IPS-20b (cell line): ENCODE data around the gene FNDC3B.

Experiments
- H3K27ac ChIP-seq: one replicate; pipeline ENCODE4 v1.5.1; 2013; ENCODE audit warnings: low read length
- H3K27me3 ChIP-seq: 2 replicates; pipeline ENCODE4 v1.6.1; 2013; ENCODE audit warnings: mild to moderate bottlenecking, low read length, inconsistent platforms; ENCODE audit not compliant: insufficient read depth
- H3K36me3 ChIP-seq: 2 replicates; pipeline ENCODE4 v1.6.1; 2013; ENCODE audit warnings: low read depth, mild to moderate bottlenecking, inconsistent platforms, low read length, moderate library complexity; ENCODE audit not compliant: insufficient read depth
- H3K4me1 ChIP-seq: 2 replicates; pipeline ENCODE4 v1.6.1; 2013; ENCODE audit warnings: mild to moderate bottlenecking, control low read depth, inconsistent platforms, low read length, moderate library complexity; ENCODE audit not compliant: insufficient read depth
- H3K4me3 ChIP-seq: 2 replicates; pipeline ENCODE4 v1.5.1; 2013; ENCODE audit warnings: mild to moderate bottlenecking, low read length, inconsistent platforms
- H3K9ac ChIP-seq: 2 replicates; pipeline ENCODE4 v1.6.1; 2013; ENCODE audit warnings: low read depth, mild to moderate bottlenecking, inconsistent platforms, low read length, moderate library complexity
- H3K9me3 ChIP-seq: 2 replicates; pipeline ENCODE4 v1.6.1; 2013; ENCODE audit warnings: mild to moderate bottlenecking, low read depth, low read length, inconsistent platforms; ENCODE audit not compliant: insufficient read depth

The FNDC3B gene

GRCh38 chr3:172112734-172113120 is 73.3 kb downstream of the FNDC3B start:
- Histone ChIP-seq H3K27ac (peak overlapping the region; percentile 39), H3K4me3 (no peak overlapping the region), H3K27me3 (no peaks in the 10 kb centered on the region), H3K9me3 (no peaks in the 10 kb centered on the region), H3K36me3 (peaks cover 34% of the 10 kb centered on the region), H3K4me1 (peaks cover 8% of the 10 kb centered on the region), H3K9ac (no peak overlapping the region)

GRCh38 chr3:172113710-172114109 is 74.3 kb downstream of the FNDC3B start:
- Histone ChIP-seq H3K9me3 (no peaks in the 10 kb centered on the region), H3K27me3 (no peaks in the 10 kb centered on the region), H3K4me3 (no peak overlapping the region), H3K36me3 (peaks cover 42% of the 10 kb centered on the region), H3K4me1 (peaks cover 8% of the 10 kb centered on the region), H3K9ac (no peak overlapping the region), H3K27ac (no peak overlapping the region)

- H3K9me3 ChIP-seq, result no peaks in the 10 kb centered on the region
- peaks cover 42% of the 10 kb centered on the region for H3K36me3 ChIP-seq
- peaks cover 8% of the 10 kb centered on the region for H3K4me1 ChIP-seq
- no peaks in the 10 kb centered on the region for H3K27me3 ChIP-seq
- no peak overlapping the region for H3K27ac ChIP-seq
- no peak overlapping the region for H3K9ac ChIP-seq
- H3K4me3 ChIP-seq, result no peak overlapping the region
These were observed 75.7 kb downstream of the FNDC3B start for GRCh38 chr3:172115059-172115458.

GRCh38 chr3:172115787-172116186 is 76.4 kb downstream of the FNDC3B start:
- Histone ChIP-seq H3K36me3 (peaks cover 42% of the 10 kb centered on the region), H3K4me3 (no peak overlapping the region)

GRCh38 chr3:172118019-172118418 is 78.6 kb downstream of the FNDC3B start:
- H3K36me3 ChIP-seq, result peaks cover 45% of the 10 kb centered on the region
- no peaks in the 10 kb centered on the region; the same call in 1 of the 2 replicates for H3K4me1 ChIP-seq
- no peaks in the 10 kb centered on the region for H3K27me3 ChIP-seq
- H3K9me3 ChIP-seq, result no peaks in the 10 kb centered on the region
- no peak overlapping the region for H3K4me3 ChIP-seq
- no peak overlapping the region for H3K9ac ChIP-seq
- no peak overlapping the region for H3K27ac ChIP-seq

More at GRCh38 chr3:172115787-172116186, 76.4 kb downstream of the FNDC3B start:
- Histone ChIP-seq H3K27ac (no peak overlapping the region), H3K4me1 (peaks cover 8% of the 10 kb centered on the region), H3K9me3 (no peaks in the 10 kb centered on the region), H3K27me3 (no peaks in the 10 kb centered on the region), H3K9ac (no peak overlapping the region)

DNA sequence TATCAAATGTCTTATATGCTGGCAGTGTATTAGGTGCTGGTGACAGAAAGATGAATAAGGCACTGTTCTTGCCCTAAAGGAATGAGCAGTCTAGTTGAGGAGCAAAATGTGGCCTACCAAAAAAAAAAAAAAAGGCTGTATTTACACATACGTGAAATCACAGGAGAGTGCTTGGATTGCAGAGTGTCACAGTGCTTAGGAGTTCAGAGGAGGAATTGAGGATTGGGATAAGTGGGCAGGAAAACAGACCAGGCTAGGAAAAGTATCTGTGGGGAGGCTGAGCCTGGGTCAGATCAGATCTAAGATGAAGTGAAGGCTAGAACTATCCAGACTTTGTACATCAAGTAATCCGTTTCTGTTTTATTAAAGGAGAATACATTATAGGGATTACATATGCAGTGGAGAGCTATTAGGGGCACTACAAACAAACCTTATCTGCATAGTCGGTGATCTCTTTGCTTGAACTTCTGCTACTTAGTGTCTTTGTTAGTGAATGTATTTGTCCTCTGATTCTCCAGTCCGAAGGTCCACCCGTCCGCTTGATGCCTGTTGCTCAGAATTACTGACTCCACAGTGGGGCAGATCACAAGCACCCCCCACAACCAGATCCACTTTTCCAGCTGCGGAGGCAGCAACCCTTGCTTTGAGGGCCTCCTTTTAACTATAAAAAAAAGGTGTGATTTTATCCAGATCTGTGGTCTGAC is 80.0 kb downstream of the FNDC3B start:
- no peak overlapping the region for H3K4me3 ChIP-seq
- peaks cover 34% of the 10 kb centered on the region for H3K36me3 ChIP-seq
- H3K9ac ChIP-seq, result no peak overlapping the region
- no peaks in the 10 kb centered on the region; the same call in 1 of the 2 replicates for H3K4me1 ChIP-seq
- H3K27me3 ChIP-seq, result no peaks in the 10 kb centered on the region
- H3K27ac ChIP-seq, result no peak overlapping the region
- H3K9me3 ChIP-seq, result no peaks in the 10 kb centered on the region

DNA sequence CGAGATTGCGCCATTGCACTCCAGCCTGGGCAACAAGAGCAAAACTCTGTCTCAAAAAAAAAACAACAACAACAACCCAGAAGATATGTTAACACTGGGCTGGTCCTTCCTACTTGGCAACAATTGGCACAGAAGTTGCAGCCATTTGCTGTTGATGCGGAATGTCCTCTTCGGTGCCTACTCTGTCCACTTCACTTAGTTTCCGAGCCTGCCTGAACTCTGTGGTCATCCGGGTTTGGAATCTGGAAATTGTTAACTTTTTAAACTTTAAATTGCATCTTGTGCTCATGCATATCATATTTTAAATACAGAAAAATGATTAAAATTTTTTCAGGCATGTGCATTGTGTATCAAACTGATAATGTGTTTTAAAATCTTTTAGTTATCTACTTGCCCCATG is 81.5 kb downstream of the FNDC3B start:
- H3K9ac ChIP-seq, result no peak overlapping the region
- no peak overlapping the region for H3K27ac ChIP-seq
- H3K4me3 ChIP-seq, result no peak overlapping the region
- no peaks in the 10 kb centered on the region for H3K27me3 ChIP-seq
- no peaks in the 10 kb centered on the region for H3K9me3 ChIP-seq
- peaks cover 22% of the 10 kb centered on the region for H3K36me3 ChIP-seq
- peaks cover 8% of the 10 kb centered on the region; the same call in 1 of the 2 replicates for H3K4me1 ChIP-seq

GRCh38 chr3:172121981-172122380 is 82.6 kb downstream of the FNDC3B start:
- no peak overlapping the region for H3K27ac ChIP-seq
- H3K9ac ChIP-seq, result no peak overlapping the region
- H3K4me1 ChIP-seq, result peaks cover 17% of the 10 kb centered on the region; the same call in 1 of the 2 replicates
- no peaks in the 10 kb centered on the region for H3K9me3 ChIP-seq
- peaks cover 18% of the 10 kb centered on the region for H3K36me3 ChIP-seq
- H3K4me3 ChIP-seq, result no peak overlapping the region
- no peaks in the 10 kb centered on the region for H3K27me3 ChIP-seq

- Histone ChIP-seq H3K4me3 (no peak overlapping the region), H3K9ac (no peak overlapping the region), H3K9me3 (no peaks in the 10 kb centered on the region), H3K27ac (no peak overlapping the region), H3K27me3 (no peaks in the 10 kb centered on the region), H3K4me1 (peaks cover 21% of the 10 kb centered on the region; the same call in 1 of the 2 replicates), H3K36me3 (peaks cover 6% of the 10 kb centered on the region; the same call in 1 of the 2 replicates)
These were observed 84.9 kb downstream of the FNDC3B start for GRCh38 chr3:172124271-172124670.

DNA sequence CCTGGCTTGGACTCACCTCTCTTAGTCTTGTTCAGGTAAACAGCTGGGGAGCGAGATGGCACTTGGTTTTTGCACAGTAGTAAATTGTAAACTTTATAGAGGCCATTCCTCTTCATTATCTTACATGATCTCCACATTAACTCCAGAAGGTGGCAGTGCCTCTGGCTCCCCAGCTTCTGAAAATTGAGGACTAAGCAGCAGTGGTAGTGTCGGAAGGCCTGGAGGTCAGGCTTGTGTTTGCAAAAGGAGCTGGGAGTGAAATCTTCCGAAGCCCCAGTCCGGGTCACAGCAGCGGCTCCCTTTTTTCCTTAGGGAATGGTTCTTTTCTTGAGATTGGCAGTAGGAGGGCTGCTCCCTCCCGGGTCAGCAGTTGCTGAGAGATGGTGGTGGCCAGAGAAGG is 85.7 kb downstream of the FNDC3B start:
- H3K9ac ChIP-seq, result peak overlapping the region; percentile 40; the same call in 1 of the 2 replicates
- H3K36me3 ChIP-seq, result peaks cover 6% of the 10 kb centered on the region; the same call in 1 of the 2 replicates
- H3K27ac ChIP-seq, result no peak overlapping the region
- no peaks in the 10 kb centered on the region for H3K27me3 ChIP-seq
- H3K9me3 ChIP-seq, result no peaks in the 10 kb centered on the region
- peaks cover 21% of the 10 kb centered on the region; the same call in 1 of the 2 replicates for H3K4me1 ChIP-seq
- H3K4me3 ChIP-seq, result no peak overlapping the region

GRCh38 chr3:172125963-172126457 is 86.6 kb downstream of the FNDC3B start:
- H3K9ac ChIP-seq, result no peak overlapping the region
- H3K27me3 ChIP-seq, result no peaks in the 10 kb centered on the region
- H3K36me3 ChIP-seq, result peaks cover 6% of the 10 kb centered on the region; the same call in 1 of the 2 replicates
- H3K4me1 ChIP-seq, result peaks cover 25% of the 10 kb centered on the region; the same call in 1 of the 2 replicates
- H3K9me3 ChIP-seq, result no peaks in the 10 kb centered on the region
- H3K4me3 ChIP-seq, result no peak overlapping the region
- no peak overlapping the region for H3K27ac ChIP-seq

GRCh38 chr3:172126741-172127140 is 87.4 kb downstream of the FNDC3B start:
- Histone ChIP-seq H3K27ac (no peak overlapping the region), H3K4me1 (peaks cover 25% of the 10 kb centered on the region; the same call in 1 of the 2 replicates), H3K9ac (no peak overlapping the region), H3K36me3 (peaks cover 5% of the 10 kb centered on the region; the same call in 1 of the 2 replicates), H3K4me3 (no peak overlapping the region), H3K9me3 (no peaks in the 10 kb centered on the region), H3K27me3 (no peaks in the 10 kb centered on the region)
